Subcutaneous adipose tissue (tissue), 4 donors: ENCODE data around the gene TSHR. TPM values are rescaled to one million over a fixed set of nuclear protein-coding genes. Genes with fewer than 3 reads are reported as not detected.

ENCODE experiments used
- total RNA-seq, 4 donors: library from RNA; depleted of rRNA; stranded (reverse); fragments of >200 nt; gene quantifications; one replicate each; pipeline ENCODE4 v1.1.0, GENCODE V29; 2016
- TF ChIP-seq, protein P1 (sequence below): fragments of 450-650 bp; IDR thresholded peaks from one replicate; pipeline ENCODE4 v1.5.1; 2016; ENCODE audit warnings: low read depth, mild to moderate bottlenecking, control low read depth, antibody characterized with exemption, moderate library complexity

Gene TSHR
- total RNA-seq, 4 donors from 2014 or later: 0.34 to 1.7 TPM; not detected in 2

DNA sequence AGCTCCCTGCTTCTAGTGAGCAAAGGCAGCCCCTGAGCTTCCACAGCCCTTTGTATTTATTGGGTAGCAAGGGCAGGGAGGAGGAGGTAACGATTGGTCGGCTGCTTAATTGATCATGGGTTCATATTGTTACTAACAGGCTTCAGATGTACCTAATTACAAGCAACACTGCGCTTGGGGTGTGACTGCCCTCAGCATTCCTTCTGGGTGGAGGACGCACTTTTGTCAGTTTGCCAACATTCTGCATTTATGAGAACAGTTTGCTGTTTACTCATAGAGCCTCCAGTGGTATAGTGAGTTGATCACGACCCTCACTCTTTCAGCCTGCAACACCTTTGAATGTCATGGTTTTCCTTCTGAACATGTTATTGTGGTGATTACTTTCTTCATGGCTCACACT lies 9.6 kb downstream of the TSHR start:
- TF ChIP-seq, protein P1, sequence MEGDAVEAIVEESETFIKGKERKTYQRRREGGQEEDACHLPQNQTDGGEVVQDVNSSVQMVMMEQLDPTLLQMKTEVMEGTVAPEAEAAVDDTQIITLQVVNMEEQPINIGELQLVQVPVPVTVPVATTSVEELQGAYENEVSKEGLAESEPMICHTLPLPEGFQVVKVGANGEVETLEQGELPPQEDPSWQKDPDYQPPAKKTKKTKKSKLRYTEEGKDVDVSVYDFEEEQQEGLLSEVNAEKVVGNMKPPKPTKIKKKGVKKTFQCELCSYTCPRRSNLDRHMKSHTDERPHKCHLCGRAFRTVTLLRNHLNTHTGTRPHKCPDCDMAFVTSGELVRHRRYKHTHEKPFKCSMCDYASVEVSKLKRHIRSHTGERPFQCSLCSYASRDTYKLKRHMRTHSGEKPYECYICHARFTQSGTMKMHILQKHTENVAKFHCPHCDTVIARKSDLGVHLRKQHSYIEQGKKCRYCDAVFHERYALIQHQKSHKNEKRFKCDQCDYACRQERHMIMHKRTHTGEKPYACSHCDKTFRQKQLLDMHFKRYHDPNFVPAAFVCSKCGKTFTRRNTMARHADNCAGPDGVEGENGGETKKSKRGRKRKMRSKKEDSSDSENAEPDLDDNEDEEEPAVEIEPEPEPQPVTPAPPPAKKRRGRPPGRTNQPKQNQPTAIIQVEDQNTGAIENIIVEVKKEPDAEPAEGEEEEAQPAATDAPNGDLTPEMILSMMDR: no peak

DNA sequence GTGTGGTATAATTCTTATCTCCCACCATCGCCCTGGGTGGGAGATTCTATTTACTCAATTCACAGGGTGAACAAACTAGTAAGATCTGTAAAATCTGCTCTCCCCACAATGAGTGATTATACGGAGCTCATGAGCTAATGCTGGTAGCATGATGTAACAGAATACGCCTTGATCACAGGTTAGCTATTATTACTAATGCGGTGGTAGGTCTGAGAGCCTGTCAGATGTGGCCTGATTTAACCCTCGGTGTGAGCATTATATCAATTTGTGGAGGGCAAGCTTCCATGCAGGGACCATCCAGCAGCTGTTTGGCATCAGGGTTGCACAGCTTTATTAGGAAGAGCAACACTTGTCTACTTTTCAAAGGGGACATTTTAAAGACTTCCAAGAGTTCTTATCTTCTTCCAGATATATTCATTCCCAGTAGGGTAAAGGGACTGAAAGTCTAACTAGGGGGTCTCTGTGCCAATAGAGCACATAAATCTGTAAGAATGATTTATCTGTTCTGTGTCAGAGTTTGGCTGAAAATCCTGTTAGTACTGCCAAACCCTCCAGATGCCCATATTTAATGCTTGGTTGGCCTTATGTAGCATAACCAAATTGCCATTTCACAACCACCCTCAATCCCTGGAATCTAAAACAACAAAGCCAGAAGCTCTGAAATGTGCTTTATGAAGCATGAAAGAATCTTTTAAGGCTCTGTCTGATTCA lies 18.7 kb downstream of the TSHR start:
- TF ChIP-seq, protein P1: no peak

DNA sequence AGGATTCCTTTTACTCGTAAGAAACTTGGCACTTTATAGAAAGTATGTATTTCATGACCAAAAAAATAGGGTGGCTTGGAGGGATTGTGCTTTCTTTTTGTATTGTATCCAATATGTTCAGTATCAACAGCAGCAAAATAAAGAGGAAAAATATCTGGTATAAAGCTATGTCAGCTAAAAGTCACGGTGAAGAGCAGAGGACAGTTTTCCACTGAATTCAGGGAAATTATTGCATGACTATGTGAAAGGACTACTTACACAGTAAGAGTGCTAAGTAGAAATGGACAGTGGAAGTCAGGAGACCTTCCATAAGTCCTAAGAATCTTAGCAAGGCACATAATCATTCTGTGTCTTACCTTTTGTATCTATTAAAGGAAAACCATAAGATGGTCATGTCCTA lies 19.3 kb downstream of the TSHR start:
- TF ChIP-seq, protein P1: no peak

DNA sequence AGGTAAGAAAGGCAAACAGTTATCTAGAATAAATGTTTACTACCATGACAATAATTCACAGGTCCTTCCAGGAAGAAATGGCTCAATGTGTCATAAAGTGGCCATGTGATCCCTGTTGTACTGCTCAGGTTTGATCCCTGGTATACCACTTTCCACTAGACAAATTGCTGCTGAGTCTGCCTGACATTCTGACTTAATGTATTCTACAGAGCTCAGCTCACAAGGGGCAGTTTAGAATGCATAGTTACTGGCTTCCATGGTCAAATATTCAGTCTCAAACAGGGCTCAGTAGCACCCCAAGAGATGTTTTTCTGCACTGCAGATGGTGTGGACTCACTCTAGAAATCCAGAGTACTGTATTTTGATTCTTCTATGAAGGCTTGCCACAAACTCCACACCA lies 21.8 kb downstream of the TSHR start:
- TF ChIP-seq, protein P1: no peak

DNA sequence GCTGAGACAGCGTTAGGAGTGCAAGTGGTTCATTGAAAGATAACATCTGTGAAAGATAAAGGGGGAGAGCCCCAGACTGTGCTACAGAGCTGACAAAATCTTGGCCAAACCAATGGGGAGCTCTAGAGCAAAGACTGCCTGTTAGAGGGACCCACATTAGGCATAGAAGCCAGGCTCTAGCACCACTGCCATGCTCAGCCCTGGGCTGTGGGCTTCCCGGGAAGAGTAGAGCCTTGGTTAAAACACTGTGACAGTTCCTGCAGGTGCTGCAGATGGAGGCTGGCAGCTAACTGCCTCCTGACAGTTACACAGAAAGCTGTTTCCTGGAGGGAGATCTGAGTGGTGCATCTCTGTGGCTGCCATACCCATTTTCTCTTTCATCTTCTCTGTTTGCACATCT lies 23.0 kb downstream of the TSHR start:
- TF ChIP-seq, protein P1: no peak

DNA sequence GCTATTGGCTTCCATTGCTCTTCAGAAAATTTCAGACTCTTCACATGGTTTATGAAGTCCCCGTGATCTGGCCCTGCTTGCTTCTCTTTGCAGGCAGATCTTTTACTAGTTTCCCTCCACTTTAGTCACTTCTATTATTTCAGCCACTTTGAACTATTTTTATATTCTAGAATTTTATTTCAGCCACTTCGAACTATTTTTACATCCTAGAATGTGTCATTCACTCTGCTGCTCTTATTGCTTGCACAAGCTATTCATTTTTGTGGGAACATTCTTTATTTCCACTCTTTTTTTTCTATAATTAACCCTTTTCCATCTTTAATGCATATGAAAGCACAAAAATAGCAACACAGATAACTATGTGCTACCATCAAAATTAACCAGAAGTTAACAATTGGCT lies 24.5 kb downstream of the TSHR start:
- TF ChIP-seq, protein P1: no peak

DNA sequence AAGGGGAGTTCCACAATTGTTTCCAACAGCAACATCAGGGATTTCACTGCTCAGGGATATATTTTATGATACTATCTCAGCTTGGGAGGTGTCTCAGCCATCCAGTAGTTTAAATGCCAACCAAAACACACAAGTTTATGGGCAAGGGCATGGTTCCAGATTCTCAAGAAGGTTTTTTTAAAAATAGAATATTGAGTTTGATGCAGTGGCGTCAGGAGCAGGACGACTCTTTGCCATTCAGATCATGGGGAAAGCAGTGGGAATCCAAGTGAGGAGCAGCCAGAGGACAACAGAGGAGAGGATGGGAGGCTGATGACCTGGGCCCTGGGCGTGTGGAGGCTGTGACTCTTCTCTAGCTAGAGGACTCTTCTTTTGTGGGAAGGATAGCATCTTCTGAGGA lies 25.7 kb downstream of the TSHR start:
- TF ChIP-seq, protein P1: no peak
